ENCODE measurements around the gene OR2V2.
"Not testable (repeated sequence)": the region's sequence is repeated elsewhere in the genome, so short reads cannot be mapped to it uniquely, and the experiment has no call there.

OR2V2 gene, protein sequence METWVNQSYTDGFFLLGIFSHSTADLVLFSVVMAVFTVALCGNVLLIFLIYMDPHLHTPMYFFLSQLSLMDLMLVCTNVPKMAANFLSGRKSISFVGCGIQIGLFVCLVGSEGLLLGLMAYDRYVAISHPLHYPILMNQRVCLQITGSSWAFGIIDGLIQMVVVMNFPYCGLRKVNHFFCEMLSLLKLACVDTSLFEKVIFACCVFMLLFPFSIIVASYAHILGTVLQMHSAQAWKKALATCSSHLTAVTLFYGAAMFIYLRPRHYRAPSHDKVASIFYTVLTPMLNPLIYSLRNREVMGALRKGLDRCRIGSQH

DNA sequence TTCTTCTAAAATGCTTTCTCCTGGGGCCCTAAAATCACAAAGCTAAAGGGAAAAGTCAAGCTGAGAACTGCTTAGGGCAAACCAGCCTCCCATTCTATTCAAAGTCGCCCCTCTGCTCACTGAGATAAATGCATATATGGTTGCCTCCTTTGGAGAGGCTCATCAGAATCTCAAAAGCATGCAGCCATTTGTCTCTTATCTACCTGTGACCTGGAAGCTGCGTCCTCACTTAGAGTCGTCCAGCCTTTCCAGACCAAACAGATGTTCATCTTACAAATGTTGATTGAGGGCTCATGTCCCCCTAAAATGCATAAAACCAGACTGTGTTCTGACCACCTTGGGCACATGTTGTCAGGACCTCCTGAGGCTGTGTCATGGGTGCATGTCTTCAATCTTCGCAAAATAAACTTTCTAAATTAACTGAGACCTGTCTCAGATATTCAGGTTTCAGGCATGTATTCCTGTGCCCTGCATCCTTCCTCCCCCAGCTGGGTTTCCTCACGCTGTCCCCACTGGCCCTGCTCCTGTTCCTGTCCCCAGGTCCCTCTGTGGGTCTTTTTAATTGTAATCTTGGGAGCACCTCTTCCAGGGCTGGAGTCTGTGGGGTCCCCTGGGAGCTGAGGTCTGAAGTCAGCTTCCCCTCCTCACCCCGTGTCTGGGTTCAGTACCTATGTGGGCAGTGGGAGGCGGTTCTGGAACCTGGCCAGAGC, at the start of gene OR2V2:
TSS of gene OR2V2 (plus strand) at position 660 of the 710 bp plus-strand sequence. CDS start 7,357 bp downstream, outside the sequence.
- DNase-seq = not testable (repeated sequence)

DNA sequence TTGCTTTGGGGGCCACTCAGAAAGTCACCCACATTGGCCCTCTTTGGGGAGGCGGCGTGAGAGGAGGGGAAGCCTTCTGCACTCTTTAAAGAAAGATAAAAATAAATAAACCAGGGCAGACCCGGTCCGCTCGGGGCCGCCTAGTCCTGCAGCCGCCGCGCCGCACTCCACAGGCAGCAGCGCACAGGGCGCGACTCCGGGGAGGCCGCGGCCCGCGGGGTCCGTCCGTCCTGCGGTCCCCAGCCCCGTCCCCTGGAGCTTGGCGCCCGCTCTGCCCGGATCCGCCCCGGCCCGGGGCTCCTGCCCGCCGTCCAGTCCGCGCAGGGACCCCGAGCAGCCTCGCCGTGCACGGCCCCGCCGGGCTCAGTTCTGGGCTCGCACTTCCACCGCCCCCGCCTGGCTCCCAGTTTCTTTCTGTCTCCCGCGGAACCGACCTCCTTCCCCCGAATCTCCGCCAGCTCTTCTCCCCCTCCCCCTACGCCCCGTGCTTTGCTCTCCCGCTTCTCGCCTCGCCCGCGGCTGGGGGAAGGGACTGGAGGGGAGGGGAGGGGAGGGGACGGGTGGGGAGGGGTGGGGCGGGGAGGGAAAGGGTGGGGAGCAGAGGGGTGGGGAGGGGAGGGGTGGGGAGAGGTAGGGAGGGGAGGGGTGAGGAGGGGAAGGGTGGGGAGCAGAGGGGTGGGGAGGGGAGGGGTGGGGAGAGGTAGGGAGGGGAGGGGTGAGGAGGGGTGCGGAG, 49.5 kb upstream of the OR2V2 start:
- DNase-seq = not testable (repeated sequence)

DNA sequence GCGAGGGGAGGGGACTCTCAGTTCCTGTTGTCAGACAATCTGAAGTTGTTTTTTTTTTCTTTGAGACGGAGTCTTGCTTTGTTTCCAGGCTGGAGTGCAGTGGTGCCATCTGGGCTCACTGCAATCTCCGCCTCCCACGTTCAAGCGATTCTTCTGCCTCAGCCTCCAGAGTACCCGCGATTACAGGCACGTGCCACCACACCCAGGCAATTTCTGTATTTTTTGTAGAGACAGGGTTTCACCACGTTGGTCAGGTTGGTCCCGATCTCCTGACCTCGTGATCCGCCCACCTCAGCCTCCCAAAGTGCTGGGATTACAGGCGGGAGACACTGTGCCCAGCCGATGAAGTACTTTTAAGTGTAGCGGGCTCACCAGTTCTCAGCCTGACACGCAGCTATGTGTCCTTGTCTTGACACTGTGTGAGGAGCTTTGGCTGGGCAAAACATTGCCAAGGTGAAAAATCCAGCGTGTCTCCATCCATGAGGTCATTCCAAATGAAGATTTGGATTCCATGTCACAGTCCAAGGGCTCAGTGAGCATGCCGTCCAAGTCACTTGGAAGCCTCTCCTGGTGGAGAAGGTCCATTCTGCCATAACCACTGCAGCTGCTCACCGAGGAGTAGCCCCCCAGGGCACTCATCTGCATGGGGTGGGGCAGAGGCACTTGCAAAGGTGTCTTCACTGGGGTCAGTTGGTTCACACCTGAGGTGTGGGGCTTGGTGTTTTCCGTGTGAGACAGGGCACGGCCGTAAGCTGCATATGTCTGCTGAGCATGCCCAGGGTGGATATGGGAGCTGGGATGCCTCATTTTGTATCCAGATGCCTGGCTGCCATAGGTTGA, 48.4 kb upstream of the OR2V2 start:
- DNase-seq = no peak

GRCh38 chr5:181099602-181100086, 47.7 kb upstream of the OR2V2 start:
- no peak for DNase-seq

- no peak for DNase-seq
Observed at GRCh38 chr5:181100121-181100875, 47.1 kb upstream of the OR2V2 start.

DNA sequence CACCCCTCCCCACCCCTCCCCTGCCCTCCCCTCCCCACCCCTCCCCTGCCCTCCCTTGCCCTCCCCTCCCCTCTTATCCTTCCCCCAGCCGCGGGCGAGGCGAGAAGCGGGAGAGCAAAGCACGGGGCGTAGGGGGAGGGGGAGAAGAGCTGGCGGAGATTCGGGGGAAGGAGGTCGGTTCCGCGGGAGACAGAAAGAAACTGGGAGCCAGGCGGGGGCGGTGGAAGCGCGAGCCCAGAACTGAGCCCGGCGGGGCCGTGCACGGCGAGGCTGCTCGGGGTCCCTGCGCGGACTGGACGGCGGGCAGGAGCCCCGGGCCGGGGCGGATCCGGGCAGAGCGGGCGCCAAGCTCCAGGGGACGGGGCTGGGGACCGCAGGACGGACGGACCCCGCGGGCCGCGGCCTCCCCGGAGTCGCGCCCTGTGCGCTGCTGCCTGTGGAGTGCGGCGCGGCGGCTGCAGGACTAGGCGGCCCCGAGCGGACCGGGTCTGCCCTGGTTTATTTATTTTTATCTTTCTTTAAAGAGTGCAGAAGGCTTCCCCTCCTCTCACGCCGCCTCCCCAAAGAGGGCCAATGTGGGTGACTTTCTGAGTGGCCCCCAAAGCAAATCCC, 46.2 kb upstream of the OR2V2 start:
- DNase-seq = not testable (repeated sequence)

DNA sequence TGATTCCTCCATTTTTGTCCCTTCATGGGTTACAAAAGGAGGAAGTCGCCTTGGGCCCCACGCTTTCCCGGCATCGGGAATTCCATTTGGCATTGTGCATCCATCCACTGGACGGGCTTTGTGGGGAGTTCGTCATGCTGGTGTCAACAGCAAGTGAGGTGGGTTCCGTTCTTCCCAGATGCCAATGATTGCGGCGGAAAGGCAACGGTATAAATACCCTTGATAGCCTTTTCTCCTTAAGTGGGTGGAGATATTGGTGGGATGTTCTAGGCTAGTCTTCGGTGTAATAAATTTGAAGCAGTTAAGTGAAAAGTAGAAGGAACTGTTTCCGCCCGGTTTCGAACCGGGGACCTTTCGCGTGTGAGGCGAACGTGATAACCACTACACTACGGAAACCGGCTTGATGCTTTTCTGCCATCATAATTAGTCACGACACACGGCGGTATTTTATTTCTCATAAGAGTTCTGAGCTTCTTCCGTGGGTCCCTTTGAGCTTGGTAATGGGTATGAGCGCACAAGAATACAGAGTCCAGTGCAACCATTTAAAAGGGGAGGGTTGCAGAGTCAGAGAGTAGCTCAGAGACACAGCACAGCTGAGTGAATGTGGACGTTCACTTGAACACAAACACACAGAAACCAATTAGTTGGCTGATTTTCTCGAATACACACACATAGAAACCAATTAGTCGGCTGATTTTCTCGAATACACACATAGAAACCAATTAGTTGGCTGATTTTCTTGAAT, 45.3 kb upstream of the OR2V2 start:
- DNase-seq = not testable (repeated sequence)

DNA sequence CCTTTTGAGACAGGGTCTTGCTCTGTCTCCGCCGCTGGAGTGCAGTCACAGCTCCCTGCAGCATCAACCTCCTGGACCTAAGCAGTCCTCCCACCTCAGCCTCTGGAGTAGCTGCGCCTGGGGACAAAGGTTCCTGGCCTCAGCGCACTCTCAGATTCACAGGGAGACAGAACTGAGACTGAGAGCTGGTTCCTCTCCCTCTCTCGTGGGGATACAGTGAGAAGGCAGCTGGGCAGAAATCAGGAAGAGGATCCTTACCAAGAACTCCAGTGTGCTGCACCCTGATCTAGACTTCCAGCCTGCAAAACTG, 43.2 kb upstream of the OR2V2 start:
- DNase-seq = not testable (repeated sequence)

GRCh38 chr5:181104606-181105390, 42.6 kb upstream of the OR2V2 start:
- not testable (repeated sequence) for DNase-seq

DNA sequence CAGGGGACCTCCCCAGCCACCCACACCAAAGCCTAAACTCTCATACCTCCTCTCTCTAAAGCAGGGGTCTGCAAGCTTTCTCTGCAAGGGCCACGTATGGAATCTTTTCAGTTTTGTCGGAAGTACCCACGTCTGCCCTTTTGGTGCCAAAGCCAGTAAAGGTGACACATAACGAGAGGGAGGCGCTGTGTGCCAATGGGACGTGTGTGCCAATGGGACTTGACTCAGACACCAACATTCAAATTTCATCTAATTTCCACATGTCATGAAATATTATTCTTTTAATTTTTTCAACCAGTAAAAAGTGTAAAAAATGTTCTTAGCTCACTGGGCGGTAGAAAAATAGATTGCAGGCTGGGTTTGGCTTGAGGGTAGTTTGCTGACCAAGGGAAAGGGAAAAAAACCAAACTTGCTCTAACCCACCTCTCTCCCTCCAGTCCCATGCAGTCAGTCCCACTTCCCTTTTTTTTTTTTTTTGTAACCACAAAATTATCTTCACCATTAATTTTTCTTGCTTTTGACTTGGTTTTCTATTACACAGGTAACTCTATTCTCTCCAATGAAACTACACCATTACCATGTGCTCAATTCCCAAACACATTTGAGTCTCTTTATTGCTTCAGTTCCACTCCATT, 41.9 kb upstream of the OR2V2 start:
- DNase-seq = no peak

DNA sequence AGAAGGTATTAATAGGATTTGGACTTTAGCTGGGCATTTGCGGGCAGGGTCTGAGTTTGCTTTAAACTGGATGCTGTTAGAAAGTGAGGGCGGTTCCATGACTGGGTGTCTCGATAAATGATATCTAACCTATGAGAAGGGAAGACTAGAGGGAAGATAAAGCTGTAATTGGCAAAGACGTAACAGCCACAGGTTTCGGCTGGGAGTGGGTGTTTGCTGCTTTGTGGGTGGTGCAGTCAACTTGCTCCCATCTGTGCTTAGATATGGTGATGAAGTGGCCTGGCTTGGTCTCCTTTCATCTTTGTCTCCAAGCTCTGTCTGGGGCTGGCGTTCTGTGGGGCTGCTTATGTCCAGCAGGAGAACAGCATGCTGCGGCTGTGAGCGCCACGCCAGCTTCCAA, 39.7 kb upstream of the OR2V2 start:
- no peak for DNase-seq

DNA sequence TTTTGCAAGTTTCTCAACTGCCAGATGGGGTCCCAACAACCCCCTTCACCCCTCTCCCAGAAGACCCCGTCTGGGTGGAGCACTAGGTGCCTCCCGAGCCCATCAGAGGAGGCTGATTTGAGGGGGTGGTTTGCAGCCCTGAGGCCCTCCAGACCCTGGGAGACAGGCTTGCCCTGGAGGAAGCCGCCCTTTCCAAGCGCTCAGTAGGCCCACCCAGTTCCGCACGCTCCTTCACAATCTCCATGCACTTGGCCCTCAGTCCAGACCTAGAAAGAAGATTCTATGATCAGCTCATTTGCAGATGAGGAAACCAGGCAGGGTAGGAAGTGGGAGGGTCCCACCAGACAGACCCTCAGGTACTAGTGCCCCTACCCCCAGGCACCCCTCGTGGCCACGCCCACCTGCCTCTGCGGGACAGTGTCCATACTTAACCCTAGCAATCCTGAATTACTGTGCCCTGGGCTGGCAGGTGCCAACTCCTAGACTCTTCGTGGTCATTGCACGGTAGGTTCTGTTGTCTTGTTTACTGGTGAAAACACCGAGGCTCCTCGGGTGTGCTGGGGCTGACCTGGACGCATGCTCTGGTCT, 38.7 kb upstream of the OR2V2 start:
- DNase-seq = no peak

DNA sequence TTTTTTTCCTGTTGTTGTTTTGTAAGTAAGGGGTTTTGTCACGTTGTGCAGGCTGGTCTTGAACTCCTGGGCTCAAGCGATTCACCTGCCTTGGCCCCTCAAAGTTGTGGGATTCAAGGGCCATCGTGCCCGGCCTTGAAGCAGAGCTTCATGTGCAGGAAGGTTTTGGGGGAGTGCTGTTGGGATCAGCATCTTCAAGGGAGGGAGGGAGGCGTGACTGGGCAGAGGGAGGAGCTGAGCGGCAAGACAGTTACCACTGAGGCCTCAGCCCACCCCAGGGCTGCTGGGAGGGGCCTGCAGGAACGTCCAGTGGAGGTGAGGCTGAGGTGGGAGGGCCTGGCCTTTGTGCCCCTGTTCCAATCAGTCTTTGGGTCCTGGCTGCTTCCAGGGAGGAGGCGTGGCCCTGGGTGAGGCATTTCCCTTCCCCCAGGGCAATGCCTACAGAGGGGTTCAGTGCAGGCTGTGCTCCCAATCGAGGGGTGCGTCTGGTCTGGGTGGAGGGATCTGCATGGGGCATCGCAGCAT, 37.8 kb upstream of the OR2V2 start:
- DNase-seq = no peak

- no peak for DNase-seq
Observed at GRCh38 chr5:181111010-181111409, 36.4 kb upstream of the OR2V2 start.

GRCh38 chr5:181112476-181112875, 34.9 kb upstream of the OR2V2 start:
- DNase-seq = no peak

- DNase-seq = not testable (repeated sequence)
Observed at GRCh38 chr5:181113572-181113971, 33.8 kb upstream of the OR2V2 start.

- DNase-seq = no peak
Observed at GRCh38 chr5:181114284-181114843, 33.0 kb upstream of the OR2V2 start.
